MM.1S (cell line): Measurements from ENCODE around the gene NACAD.

Source experiments
- CTCF ChIP-seq: fragments of 300-600 bp; sonication (generic); IDR thresholded peaks from 2 replicates; pipeline ENCODE4 v1.5.1; 2016; ENCODE audit warnings: antibody characterized with exemption, low read length, mixed read lengths
- EZH2 ChIP-seq: fragments of 300-600 bp; sonication (generic); optimal IDR thresholded peaks from 2 replicates; pipeline ENCODE3; 2017; ENCODE audit warnings: low read depth, mild to moderate bottlenecking, antibody characterized with exemption, low read length, mixed read lengths

GRCh38 chr7:45077579-45077978 lies 11.2 kb downstream of the NACAD start:
- TF ChIP-seq CTCF, result no peak
- TF ChIP-seq EZH2, result no peak
